ENCODE data around the gene STRIP2. TPM values are rescaled to one million over a fixed set of nuclear protein-coding genes. Genes with fewer than 3 reads are reported as not detected.

The STRIP2 gene
- total RNA-seq, 1 donor from 2014 or later, result 6.5 TPM

DNA sequence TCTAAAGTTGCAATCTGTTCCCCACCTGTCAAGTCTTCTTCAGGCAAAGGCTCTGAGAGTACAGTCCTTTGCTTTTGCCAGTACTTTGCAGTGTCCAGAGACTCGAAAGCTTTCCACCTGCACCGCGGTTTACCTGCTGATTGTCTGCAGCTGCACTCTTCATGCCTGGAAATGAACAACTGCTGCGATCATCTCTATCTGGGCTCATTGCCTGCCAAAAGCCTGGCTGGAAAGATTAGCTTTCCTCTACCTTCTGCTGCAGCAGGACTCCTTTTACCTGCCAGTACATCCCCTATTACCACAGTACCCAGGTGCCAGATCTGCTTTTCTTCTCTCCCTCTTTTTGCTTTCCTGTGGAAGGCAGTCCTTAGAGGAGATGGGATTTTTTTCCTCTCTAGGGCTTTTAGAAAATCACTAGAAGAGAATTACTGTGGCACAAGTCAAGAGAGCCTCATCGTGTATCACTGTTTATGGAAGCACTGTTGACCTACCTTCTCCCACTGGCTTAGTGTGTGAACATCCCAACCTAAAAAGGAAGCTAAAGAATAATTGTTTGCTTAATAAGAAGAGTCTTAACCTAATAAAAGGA, 2.2 kb downstream of the STRIP2 start:
- no peak for DNase-seq (ENCODE audit: low spot score, unreplicated experiment)
- peaks cover 8% of the 10 kb centered on the region for H3K4me1 Mint-ChIP-seq (ENCODE audit: low read depth)
- H3K4me3 Mint-ChIP-seq (ENCODE audit: low read depth), result peak overlapping the region; percentile 2
- TF ChIP-seq, protein P1, sequence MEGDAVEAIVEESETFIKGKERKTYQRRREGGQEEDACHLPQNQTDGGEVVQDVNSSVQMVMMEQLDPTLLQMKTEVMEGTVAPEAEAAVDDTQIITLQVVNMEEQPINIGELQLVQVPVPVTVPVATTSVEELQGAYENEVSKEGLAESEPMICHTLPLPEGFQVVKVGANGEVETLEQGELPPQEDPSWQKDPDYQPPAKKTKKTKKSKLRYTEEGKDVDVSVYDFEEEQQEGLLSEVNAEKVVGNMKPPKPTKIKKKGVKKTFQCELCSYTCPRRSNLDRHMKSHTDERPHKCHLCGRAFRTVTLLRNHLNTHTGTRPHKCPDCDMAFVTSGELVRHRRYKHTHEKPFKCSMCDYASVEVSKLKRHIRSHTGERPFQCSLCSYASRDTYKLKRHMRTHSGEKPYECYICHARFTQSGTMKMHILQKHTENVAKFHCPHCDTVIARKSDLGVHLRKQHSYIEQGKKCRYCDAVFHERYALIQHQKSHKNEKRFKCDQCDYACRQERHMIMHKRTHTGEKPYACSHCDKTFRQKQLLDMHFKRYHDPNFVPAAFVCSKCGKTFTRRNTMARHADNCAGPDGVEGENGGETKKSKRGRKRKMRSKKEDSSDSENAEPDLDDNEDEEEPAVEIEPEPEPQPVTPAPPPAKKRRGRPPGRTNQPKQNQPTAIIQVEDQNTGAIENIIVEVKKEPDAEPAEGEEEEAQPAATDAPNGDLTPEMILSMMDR (IDR thresholded peaks at IDR 0.05; ENCODE audit: unreplicated experiment), result no peak
- no peaks in the 10 kb centered on the region for H3K36me3 Mint-ChIP-seq (ENCODE audit: insufficient read depth)
- no peak overlapping the region for H3K27ac Mint-ChIP-seq
- H3K27me3 Mint-ChIP-seq, result peaks cover 31% of the 10 kb centered on the region
- no peaks in the 10 kb centered on the region for H3K9me3 Mint-ChIP-seq (ENCODE audit: low read depth)

- Mint-ChIP-seq H3K27me3 (peaks cover 25% of the 10 kb centered on the region), H3K27ac (no peak overlapping the region), H3K4me1 (ENCODE audit: low read depth) (peaks cover 8% of the 10 kb centered on the region), H3K36me3 (ENCODE audit: insufficient read depth) (no peaks in the 10 kb centered on the region), H3K9me3 (ENCODE audit: low read depth) (no peaks in the 10 kb centered on the region), H3K4me3 (ENCODE audit: low read depth) (no peak overlapping the region)
- TF ChIP-seq, protein P1 (IDR thresholded peaks at IDR 0.05; ENCODE audit: unreplicated experiment), result no peak
- DNase-seq (ENCODE audit: low spot score, unreplicated experiment), result no peak
Observed at GRCh38 chr7:129437190-129437589, 3.0 kb downstream of the STRIP2 start.

- Mint-ChIP-seq H3K4me3 (ENCODE audit: low read depth) (no peak overlapping the region), H3K36me3 (ENCODE audit: insufficient read depth) (no peaks in the 10 kb centered on the region), H3K4me1 (ENCODE audit: low read depth) (peaks cover 7% of the 10 kb centered on the region), H3K27ac (no peak overlapping the region), H3K27me3 (peaks cover 16% of the 10 kb centered on the region), H3K9me3 (ENCODE audit: low read depth) (no peaks in the 10 kb centered on the region)
- TF ChIP-seq, protein P1 (IDR thresholded peaks at IDR 0.05; ENCODE audit: unreplicated experiment), result no peak
- no peak for DNase-seq (ENCODE audit: low spot score, unreplicated experiment)
Observed at GRCh38 chr7:129438281-129438838, 4.1 kb downstream of the STRIP2 start.

- Mint-ChIP-seq H3K4me3 (ENCODE audit: low read depth) (no peak overlapping the region), H3K4me1 (ENCODE audit: low read depth) (peaks cover 3% of the 10 kb centered on the region), H3K27ac (no peak overlapping the region), H3K9me3 (ENCODE audit: low read depth) (no peaks in the 10 kb centered on the region), H3K27me3 (peaks cover 15% of the 10 kb centered on the region), H3K36me3 (ENCODE audit: insufficient read depth) (no peaks in the 10 kb centered on the region)
- TF ChIP-seq, protein P1 (IDR thresholded peaks at IDR 0.05; ENCODE audit: unreplicated experiment), result no peak
- no peak for DNase-seq (ENCODE audit: low spot score, unreplicated experiment)
Observed at GRCh38 chr7:129438839-129439651, 4.8 kb downstream of the STRIP2 start.

- Mint-ChIP-seq H3K4me1 (ENCODE audit: low read depth) (peaks cover 1% of the 10 kb centered on the region), H3K9me3 (ENCODE audit: low read depth) (no peaks in the 10 kb centered on the region), H3K27ac (no peak overlapping the region), H3K4me3 (ENCODE audit: low read depth) (no peak overlapping the region), H3K36me3 (ENCODE audit: insufficient read depth) (peaks cover 5% of the 10 kb centered on the region), H3K27me3 (peaks cover 14% of the 10 kb centered on the region)
- DNase-seq (ENCODE audit: low spot score, unreplicated experiment), result no peak
- TF ChIP-seq, protein P1 (IDR thresholded peaks at IDR 0.05; ENCODE audit: unreplicated experiment), result no peak
Observed at GRCh38 chr7:129439963-129440625, 5.9 kb downstream of the STRIP2 start.
